PC-9 (cell line): ENCODE data around the gene PTPN14.

ENCODE experiments used
- EZH2 ChIP-seq: fragments of 200-600 bp; sonication (generic); IDR thresholded peaks from 2 replicates; pipeline ENCODE4 v1.8.0; 2017; ENCODE audit warnings: antibody characterized with exemption, low read depth
- TF ChIP-seq, protein P1 (sequence below): fragments of 200-600 bp; sonication (generic); conservative IDR thresholded peaks from 2 replicates; pipeline ENCODE4 v1.6.1; 2017; ENCODE audit warnings: mixed run types, antibody characterized with exemption, mild to moderate bottlenecking, moderate library complexity

DNA sequence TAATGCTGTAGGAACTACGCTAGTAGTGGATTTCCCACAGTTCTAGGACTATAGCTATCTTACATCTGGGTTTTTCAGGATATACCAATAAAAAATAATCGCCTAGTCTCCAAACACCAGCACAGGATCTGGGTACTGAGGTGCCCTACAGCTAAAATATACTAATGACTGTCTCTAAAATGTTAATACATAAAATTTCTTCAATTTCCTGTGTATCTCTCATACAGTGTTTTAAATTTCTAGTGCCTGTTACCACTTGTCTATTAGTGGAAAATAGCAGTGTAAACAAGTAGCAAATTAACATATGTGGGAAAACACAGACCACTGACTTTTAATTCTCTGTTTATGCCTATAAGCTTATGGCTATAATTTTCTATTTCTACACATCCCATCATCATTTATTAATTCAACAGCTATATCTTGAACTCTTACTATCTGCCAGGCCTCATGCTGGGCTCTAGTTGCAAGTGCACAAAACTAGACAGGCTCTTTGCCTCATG lies 16.1 kb upstream of the PTPN14 start:
- TF ChIP-seq, protein P1, sequence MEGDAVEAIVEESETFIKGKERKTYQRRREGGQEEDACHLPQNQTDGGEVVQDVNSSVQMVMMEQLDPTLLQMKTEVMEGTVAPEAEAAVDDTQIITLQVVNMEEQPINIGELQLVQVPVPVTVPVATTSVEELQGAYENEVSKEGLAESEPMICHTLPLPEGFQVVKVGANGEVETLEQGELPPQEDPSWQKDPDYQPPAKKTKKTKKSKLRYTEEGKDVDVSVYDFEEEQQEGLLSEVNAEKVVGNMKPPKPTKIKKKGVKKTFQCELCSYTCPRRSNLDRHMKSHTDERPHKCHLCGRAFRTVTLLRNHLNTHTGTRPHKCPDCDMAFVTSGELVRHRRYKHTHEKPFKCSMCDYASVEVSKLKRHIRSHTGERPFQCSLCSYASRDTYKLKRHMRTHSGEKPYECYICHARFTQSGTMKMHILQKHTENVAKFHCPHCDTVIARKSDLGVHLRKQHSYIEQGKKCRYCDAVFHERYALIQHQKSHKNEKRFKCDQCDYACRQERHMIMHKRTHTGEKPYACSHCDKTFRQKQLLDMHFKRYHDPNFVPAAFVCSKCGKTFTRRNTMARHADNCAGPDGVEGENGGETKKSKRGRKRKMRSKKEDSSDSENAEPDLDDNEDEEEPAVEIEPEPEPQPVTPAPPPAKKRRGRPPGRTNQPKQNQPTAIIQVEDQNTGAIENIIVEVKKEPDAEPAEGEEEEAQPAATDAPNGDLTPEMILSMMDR: no peak
- no peak for TF ChIP-seq EZH2
